ENCODE data around the gene RUNX3. TPM values are rescaled to one million over a fixed set of nuclear protein-coding genes. Genes with fewer than 3 reads are reported as not detected.

The RUNX3 gene
- total RNA-seq, 1 donor: not detected

GRCh38 chr1:24865587-24865986, 64.5 kb downstream of the RUNX3 start:
- no peak for TF ChIP-seq CTCF (IDR thresholded peaks at IDR 0.05; ENCODE audit: insufficient read depth, low read length)
- no peak for DNase-seq (ENCODE audit: low read depth)

DNA sequence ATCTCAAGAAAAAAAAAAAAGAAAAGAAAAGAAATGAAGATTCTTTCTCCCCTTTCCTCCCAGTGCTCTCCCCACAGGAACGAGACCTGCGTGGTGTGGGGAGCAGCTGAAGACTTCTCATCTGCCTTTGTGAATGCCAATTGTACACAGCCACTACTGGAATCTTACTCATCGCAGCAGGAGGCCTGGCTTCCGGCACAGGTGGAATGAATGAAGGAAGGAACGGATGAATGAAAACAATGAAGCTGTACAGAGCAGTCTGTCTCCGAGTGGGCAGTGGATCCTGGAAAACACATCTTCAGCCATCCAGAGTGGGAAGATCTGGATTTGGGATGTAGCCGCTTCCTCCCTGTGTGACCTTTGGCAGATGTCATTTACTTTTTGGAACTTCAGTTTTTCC, 64.9 kb downstream of the RUNX3 start:
- TF ChIP-seq CTCF (IDR thresholded peaks at IDR 0.05; ENCODE audit: insufficient read depth, low read length): no peak
- no peak for DNase-seq (ENCODE audit: low read depth)
- no peak overlapping the region for H3K4me3 ChIP-seq (ENCODE audit: low read depth, low read length)

More at GRCh38 chr1:24865587-24865986, 64.5 kb downstream of the RUNX3 start:
- no peak overlapping the region for H3K4me3 ChIP-seq (ENCODE audit: low read depth, low read length)

DNA sequence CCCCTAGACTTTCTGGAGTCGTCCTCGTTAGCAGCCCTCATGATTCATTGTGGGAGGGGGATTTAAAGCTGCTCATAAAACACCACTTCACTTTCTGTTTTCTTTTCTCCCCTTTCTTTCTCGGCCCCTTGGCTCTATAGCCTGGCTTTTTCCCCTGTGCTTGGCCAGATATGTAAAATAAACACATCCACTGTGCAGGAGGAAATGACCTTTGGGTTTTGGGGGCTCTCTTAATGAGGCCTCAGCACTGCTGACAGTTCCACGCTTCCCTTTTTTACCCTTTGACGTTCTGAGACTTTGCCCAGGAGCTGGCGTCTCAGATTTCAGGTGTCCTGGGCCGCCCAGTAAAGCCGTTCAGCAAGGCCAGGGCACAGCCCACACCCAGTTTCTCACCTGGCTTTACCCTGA, 65.7 kb downstream of the RUNX3 start:
- no peak for TF ChIP-seq CTCF (IDR thresholded peaks at IDR 0.05; ENCODE audit: insufficient read depth, low read length)
- DNase-seq (ENCODE audit: low read depth): no peak
- no peak overlapping the region for H3K4me3 ChIP-seq (ENCODE audit: low read depth, low read length)

- no peak for TF ChIP-seq CTCF (IDR thresholded peaks at IDR 0.05; ENCODE audit: insufficient read depth, low read length)
- H3K4me3 ChIP-seq (ENCODE audit: low read depth, low read length): no peak overlapping the region
- DNase-seq (ENCODE audit: low read depth): no peak
Observed at GRCh38 chr1:24862775-24863483, 67.1 kb downstream of the RUNX3 start.

DNA sequence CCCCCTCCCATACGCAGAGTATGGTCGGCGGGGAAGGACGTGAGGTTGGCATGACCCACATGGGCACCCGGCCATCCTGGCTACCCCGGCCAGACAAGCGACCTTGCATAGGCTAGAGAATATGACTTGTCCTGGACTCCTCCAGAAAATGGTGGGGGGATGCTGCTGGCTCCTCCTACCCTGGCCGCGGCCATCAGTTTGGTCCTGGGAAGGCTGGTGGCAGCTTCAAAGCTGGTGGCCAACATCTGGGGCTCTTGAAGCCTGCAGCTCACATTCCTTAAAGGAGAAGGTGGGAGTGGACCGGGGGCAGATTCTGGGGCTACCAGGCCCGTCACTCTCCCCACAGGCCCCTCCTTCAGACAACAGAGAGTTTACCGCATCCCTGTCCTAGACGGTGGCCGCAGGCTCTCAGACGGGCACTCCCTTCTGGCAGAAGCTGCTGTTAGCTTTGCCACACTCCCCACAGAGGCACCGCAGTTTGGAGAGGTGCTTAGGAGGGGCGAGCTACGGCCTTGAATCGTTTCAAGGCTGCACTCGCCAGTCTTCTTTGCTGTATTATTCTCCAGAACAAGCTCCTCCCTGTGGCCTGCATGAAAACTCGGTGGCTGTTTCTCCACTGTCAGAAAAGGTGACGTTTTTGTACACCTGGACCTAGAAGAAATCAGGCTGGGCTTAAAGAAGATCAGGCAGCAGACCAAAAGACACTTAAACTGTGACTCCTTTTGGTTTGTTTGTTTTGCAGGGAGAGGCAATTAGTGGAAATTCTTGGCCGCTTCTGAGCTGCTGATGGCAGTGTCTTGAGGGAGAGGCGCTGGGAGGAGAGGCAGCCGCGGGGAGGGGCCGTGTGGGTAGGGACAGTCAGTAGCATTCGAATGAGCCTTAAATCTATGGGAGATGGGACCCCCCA, 68.0 kb downstream of the RUNX3 start:
- H3K4me3 ChIP-seq (ENCODE audit: low read depth, low read length): no peak overlapping the region
- peak; percentile 27 for TF ChIP-seq CTCF (IDR thresholded peaks at IDR 0.05; ENCODE audit: insufficient read depth, low read length)
- DNase-seq (ENCODE audit: low read depth): peak; percentile 27

GRCh38 chr1:24860841-24861240, 69.2 kb downstream of the RUNX3 start:
- TF ChIP-seq CTCF (IDR thresholded peaks at IDR 0.05; ENCODE audit: insufficient read depth, low read length): no peak
- no peak for DNase-seq (ENCODE audit: low read depth)
- no peak overlapping the region for H3K4me3 ChIP-seq (ENCODE audit: low read depth, low read length)

Measured in fibroblast of the aortic adventitia (primary cell).